ENCODE data around the gene SCAI.

GRCh38 chr9:125160750-125161149, 17.4 kb upstream of the SCAI start:
- no peak for TF ChIP-seq KDM1A (IDR thresholded peaks at IDR 0.05)
- no peak for TF ChIP-seq FOXJ3 (CRISPR knock-in tag; IDR thresholded peaks at IDR 0.05)

Data from K562 (cell line).